GM18520 (cell line): ENCODE data around the gene COL4A1.

Source experiments
- ATAC-seq: cut with Tn5 transposase; IDR thresholded peaks from one replicate; pipeline ENCODE4 v1.9.1; 2021; ENCODE audit not compliant: unreplicated experiment

Gene COL4A1

DNA sequence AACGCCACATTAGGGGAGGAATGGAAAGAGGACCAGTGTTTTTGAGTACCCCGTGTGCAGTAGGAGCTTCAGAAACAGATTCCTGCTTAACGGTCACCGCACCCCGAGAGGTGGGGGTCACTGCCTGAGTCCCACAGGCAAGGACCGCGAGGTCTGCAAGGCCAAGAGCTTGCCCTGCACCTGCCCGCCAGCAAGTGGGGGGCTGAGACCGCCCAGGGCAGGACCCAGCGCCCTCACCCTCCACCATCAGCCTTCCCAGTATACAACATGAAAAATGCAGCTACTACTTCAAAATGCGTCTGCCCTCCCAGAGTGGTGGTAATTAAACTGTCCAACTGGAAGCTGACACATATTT, 44.9 kb downstream of the COL4A1 start:
- ATAC-seq, result no peak

DNA sequence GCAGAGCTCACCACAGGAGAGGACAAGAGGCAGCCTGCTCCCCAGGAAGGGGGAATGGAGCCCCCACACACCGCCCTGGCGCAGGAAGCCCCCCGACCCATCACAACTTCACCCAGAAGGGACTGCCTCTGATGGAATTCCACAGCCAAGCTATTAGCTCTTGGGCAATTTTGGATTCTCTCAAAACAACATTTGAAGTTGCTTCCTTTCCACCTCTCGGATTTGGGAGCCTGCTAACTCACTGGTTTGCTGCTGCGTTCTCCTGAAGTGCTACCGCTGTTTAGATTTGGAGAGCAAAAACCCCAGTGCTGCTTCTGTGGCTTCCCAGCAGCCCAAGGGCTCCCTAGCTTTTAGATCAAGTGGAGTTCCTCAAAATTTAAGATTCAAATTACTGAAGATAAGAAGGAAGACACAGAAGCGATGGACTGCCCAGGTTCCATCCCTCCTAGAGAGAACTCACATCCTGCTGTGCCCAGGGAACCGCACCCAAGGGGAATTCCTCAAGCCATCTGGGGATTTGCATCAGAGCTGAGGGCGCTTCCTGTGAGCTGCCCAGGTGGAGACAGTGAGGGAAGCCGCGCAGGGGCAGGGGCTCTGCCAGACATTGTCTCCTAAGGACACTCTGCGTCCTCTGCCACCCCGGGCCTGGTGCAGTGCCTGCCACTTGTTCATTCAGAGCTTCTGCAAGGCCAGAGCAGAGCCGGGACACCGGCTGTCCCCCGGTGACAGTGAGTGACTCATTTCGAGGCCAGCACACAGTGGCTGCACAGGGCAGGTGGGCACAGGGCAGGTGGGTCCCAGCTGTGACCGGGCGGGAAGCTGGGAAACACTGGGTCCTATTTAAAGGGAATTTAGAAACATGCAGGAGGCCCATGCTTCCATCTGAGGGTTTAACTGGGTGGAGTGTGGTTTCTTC, 45.5 kb downstream of the COL4A1 start:
- no peak for ATAC-seq

- ATAC-seq, result no peak
Measured at GRCh38 chr13:110259651-110260050, 47.3 kb downstream of the COL4A1 start.

- ATAC-seq, result no peak
Measured at GRCh38 chr13:110258876-110259631, 47.9 kb downstream of the COL4A1 start.

DNA sequence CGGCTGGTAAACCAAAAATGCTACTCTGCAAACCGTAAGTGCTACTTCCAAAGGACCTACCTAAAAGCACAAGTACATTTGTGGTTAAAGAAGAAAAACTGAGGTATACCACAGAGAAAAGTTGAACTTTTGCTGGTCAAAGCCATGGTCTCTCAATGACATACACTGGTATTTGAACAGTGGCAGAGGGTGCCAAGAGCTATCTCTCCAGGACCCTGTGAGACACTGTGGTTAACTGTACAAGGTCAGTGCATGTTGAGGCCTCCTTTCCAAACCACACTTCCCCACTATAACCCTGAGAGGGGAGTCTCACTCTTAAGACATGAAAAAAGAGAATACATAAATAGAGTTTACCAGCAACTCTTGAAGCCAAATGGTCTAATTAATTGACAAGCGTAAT, 49.5 kb downstream of the COL4A1 start:
- no peak for ATAC-seq

DNA sequence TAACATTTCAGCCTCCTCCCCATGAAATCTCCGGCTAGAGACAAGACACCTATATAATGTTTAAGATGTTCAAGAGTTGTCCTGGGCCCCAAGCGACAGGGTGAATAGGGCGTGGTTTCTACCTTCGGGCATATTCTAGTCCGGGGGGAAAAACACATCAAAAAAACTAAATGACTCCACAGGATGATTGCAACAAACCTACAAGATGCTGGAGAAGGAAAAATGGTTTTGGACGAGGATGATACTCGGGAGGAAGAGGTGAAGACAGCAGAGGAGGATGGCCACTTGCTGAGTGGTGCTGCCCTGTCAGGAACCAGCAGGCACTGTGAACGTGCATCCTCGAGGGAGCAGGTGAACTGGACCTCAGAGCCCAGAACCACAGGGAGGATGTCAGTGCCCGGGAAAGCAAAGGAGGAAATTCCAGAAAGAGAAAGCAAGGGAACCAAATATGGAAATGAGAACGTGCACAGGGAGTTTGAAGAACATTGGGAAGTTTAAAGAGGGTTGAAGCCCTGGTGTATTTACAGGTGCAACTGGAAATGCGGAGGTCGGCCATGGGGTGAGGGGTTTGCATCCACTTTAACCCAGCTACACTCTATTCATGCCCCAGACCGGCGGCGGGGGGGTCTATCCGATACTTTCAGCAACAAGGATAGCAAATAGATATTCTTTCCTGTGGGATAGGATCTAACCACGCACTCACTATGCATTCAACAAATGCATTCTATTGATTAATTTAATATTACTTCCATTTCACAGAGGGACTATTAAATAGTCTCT, 50.6 kb downstream of the COL4A1 start:
- ATAC-seq, result no peak

DNA sequence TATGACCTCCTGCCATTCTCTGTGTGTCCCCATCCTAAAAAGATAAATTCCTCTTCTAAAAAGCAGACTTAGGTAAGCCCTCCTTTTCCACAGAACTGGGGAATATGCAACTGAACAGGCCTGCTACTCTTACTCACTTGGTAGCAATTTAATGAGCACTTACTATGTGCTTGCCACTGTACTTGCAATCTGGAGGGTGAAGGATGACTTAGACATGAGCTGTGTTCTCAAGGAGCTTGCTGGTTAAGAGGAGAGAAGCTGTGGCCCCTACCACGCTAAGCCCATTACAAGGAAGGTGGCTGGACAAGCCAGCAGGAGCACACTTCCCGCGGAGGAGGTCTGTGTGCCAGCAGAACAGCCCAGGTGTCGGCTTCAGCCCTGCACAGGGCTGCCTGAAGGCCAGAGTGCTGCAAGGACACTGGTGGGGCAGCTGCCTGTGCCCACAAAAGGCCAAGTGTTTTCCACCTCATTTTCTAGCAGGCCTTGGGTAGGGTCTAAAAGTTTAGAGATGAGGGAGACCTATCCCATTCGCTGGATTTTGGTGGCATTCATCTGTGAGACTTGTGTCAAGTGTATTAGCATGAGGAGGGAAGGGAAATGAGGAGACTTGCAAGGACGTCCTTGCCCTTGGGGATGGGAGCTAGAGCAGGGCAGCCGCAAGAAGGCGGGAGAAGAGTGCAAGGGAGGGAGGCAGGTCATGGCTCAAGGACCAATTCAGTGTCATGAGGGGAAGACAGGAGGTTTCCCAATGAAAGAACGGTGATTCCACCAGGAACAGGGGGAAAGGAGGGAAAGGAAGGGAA, 52.0 kb downstream of the COL4A1 start:
- ATAC-seq, result no peak

GRCh38 chr13:110254151-110254679, 52.7 kb downstream of the COL4A1 start:
- ATAC-seq, result no peak

DNA sequence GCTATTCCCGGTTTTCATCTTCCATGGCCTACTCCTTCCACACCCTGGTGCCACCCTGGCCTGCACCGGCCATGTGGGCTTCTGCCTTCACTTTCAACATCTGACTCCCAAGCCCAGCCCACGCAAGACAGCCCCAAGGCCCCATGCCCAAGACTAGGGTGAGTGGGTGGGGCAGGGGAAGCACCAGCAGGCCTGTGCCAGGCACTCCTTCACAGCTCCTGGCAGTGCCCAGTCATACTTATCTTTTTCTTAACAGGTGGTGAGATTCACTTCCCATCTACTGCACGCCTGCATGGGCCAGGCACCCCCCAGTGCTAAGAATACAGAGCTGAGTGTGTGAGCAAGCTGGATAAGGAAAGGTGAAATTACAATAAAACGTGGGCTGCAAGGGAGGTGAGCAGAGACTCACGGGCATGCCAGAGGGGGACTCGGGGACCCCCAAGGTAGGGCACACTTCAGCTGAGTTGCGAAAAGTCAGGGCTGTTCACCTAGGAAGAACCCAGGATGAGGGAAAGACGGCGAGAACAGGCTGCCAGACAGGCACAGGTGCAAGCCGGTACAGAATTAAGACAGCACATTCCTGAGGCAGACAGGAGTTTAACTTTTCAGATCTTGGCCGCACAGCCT, 55.7 kb downstream of the COL4A1 start:
- ATAC-seq, result no peak

- no peak for ATAC-seq
Measured at GRCh38 chr13:110250258-110250891, 56.6 kb downstream of the COL4A1 start.

DNA sequence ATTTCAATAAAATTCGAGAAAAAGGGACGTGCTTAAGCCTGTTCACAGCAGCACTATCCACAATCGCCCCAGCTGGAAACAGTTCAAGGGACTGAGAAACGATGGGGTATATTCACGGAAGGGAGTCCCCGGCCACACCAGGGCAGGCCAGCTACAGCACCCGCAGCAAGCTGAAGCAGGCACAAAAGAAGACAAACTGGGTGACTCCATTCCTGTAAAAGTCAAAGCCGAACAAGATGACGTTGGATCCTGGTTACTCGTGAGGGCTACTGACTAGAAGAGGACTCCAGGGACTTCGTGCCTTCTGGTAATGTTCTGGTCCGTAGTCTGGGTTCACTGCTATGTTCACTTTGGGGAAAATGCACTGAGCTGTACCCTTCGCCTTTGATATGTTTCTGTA, 57.6 kb downstream of the COL4A1 start:
- no peak for ATAC-seq

- ATAC-seq, result no peak
Measured at GRCh38 chr13:110248449-110249143, 58.4 kb downstream of the COL4A1 start.

GRCh38 chr13:110246530-110246929, 60.4 kb downstream of the COL4A1 start:
- no peak for ATAC-seq

- ATAC-seq, result no peak
Measured at GRCh38 chr13:110245416-110245899, 61.5 kb downstream of the COL4A1 start.

DNA sequence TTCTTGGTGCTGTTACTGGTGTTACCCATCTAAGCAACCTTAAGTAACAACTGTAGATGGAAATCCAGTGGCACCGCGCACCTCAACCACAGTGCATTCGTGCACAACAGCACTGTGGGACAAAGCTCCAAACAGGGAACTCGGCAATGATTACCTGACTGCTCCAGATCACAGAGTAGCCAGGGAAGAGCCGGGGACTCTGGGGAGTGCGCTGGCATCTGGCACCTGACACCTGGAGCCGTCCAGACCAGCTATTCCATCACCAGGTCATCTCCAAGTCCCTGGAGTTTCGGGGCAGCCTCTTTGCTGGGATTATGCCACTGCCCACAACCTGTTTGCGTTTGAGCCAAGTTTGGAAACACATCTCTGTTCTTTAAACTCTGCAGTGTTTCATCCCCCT, 62.0 kb downstream of the COL4A1 start:
- no peak for ATAC-seq

GRCh38 chr13:110244071-110244830, 62.7 kb downstream of the COL4A1 start:
- ATAC-seq, result no peak

- no peak for ATAC-seq
Measured at GRCh38 chr13:110242615-110243014, 64.3 kb downstream of the COL4A1 start.

GRCh38 chr13:110240943-110241342, 66.0 kb downstream of the COL4A1 start:
- no peak for ATAC-seq
